Activated CD4-positive, alpha-beta T cell treated with anti-CD3 and anti-CD28 coated beads, Interleukin-2, amount 10 ng/mL, durations not matched to agents 24 days and 14 days (primary cell): ENCODE data around the gene SLC13A3. TPM values are rescaled to one million over a fixed set of nuclear protein-coding genes. Genes with fewer than 3 reads are reported as not detected.

Source experiments
- DNase-seq: peaks from one replicate; pipeline ENCODE4 v3.0.0; 2022
- H3K27ac Mint-ChIP-seq: one replicate; pipeline ENCODE4 v1.8.0; 2022; ENCODE audit warnings: mild to moderate bottlenecking, mixed read lengths
- H3K27me3 Mint-ChIP-seq: one replicate; pipeline ENCODE4 v1.8.0; 2022; ENCODE audit warnings: mixed read lengths
- H3K36me3 Mint-ChIP-seq: one replicate; pipeline ENCODE4 v1.8.0; 2022; ENCODE audit warnings: low read depth, mild to moderate bottlenecking, mixed read lengths
- H3K4me1 Mint-ChIP-seq: one replicate; pipeline ENCODE4 v1.8.0; 2021; ENCODE audit warnings: mixed read lengths
- H3K4me3 Mint-ChIP-seq: one replicate; pipeline ENCODE4 v1.8.0; 2022; ENCODE audit warnings: mild to moderate bottlenecking, moderate library complexity, mixed read lengths
- H3K9me3 Mint-ChIP-seq: one replicate; pipeline ENCODE4 v1.8.0; 2021; ENCODE audit warnings: mixed read lengths
- intact Hi-C: fragments of 100-400 bp; cut with micrococcal nuclease; formaldehyde crosslinking; loops from one replicate; pipeline ENCODE4 v1.15.1; 2023
- total RNA-seq: library from RNA; stranded (reverse); gene quantifications from 2 replicates; pipeline ENCODE4 v1.2.3, GENCODE V29; 2022

SLC13A3 gene
- total RNA-seq, 1 donor from 2014 or later, result not detected

DNA sequence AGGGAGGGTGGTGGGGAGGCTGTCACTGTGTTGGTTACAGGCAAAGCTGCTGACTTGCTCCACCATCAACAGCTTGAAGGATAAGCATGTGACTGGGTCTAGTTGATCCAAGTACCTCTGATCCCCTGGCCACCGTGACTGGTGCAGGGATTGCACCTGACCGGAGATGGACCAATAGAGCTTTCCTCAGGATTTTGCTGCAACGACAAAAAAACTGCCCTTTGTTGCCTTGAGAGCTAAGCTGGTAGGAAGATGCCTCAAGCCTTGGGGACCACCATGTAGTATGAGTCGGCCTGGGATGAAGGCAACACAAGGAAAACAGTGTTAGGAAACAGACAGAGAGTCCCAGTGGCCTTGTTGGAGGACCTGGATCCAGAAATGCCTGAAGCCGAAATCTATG lies 102.6 kb downstream of the SLC13A3 start:
- Mint-ChIP-seq H3K4me3 (no peak overlapping the region), H3K9me3 (no peaks in the 10 kb centered on the region), H3K27me3 (no peaks in the 10 kb centered on the region), H3K36me3 (no peaks in the 10 kb centered on the region), H3K27ac (no peak overlapping the region), H3K4me1 (peaks cover 50% of the 10 kb centered on the region)
- intact Hi-C loops, result loop anchor here (5.0 kb wide), 2 partner anchors 36 to 444 kb away; partner anchors contain the start of gene ZNF334
- DNase-seq, result no peak

GRCh38 chr20:46547995-46548394 lies 103.3 kb downstream of the SLC13A3 start:
- Mint-ChIP-seq H3K4me3 (no peak overlapping the region), H3K27me3 (peaks cover 2% of the 10 kb centered on the region), H3K36me3 (no peaks in the 10 kb centered on the region), H3K27ac (no peak overlapping the region), H3K9me3 (no peaks in the 10 kb centered on the region), H3K4me1 (peaks cover 48% of the 10 kb centered on the region)
- DNase-seq, result no peak
- intact Hi-C loops, result loop anchor here (5.0 kb wide), 2 partner anchors 36 to 444 kb away; partner anchors contain the start of gene ZNF334

DNA sequence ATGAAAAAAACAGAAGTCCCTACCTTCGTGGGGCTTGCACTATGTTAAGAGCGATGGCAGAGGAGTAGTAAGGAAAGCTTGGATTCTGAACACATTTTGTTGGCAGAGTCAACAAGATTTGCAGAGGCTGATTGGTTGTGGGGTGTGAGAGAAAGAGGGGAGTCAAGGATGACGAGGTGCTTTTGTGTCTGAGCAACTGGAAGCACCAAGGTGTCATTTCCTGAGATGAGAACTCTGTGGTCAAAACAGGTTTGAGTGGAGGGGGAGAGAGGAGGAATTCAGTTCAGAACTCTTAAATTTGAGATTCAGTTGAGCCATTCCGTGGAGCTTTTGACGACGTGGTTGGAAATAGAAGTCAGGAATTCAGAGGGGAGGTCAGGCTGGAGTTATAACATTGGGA lies 104.3 kb downstream of the SLC13A3 start:
- peaks cover 37% of the 10 kb centered on the region for H3K4me1 Mint-ChIP-seq
- DNase-seq, result peak; percentile 71
- H3K4me3 Mint-ChIP-seq, result no peak overlapping the region
- peaks cover 2% of the 10 kb centered on the region for H3K27me3 Mint-ChIP-seq
- H3K27ac Mint-ChIP-seq, result no peak overlapping the region
- H3K36me3 Mint-ChIP-seq, result no peaks in the 10 kb centered on the region
- H3K9me3 Mint-ChIP-seq, result no peaks in the 10 kb centered on the region
- intact Hi-C loops, result loop anchor here (5.0 kb wide), 2 partner anchors 35 to 445 kb away; partner anchors contain the start of gene ZNF334

- no peak for DNase-seq
- Mint-ChIP-seq H3K9me3 (no peaks in the 10 kb centered on the region), H3K4me1 (peaks cover 31% of the 10 kb centered on the region), H3K4me3 (no peak overlapping the region), H3K36me3 (no peaks in the 10 kb centered on the region), H3K27ac (peak overlapping the region; percentile 61), H3K27me3 (peaks cover 2% of the 10 kb centered on the region)
- intact Hi-C loops, result loop anchor here (5.0 kb wide), 2 partner anchors 34 to 446 kb away; partner anchors contain the start of gene ZNF334
These were observed 105.0 kb downstream of the SLC13A3 start for GRCh38 chr20:46546298-46546697.

DNA sequence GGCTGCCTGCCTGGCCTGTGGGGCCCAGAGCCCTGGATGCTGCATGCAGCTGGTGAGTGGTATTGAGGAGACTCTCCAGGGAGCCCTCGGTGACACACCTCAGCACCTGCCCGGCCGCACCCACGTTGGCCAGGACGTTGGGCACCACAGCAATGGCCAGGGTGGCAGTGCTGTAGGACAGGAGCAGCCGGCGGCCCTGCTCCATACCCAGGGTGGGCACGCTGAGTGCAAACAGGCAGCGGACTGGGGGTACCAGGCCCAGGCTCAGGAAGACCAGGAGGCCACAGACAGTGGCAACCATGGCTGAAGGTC lies 105.5 kb downstream of the SLC13A3 start:
- H3K27ac Mint-ChIP-seq, result peak overlapping the region; percentile 61
- no peak for DNase-seq
- no peaks in the 10 kb centered on the region for H3K9me3 Mint-ChIP-seq
- intact Hi-C loops, result loop anchor here (1.0 to 5.0 kb wide), 6 partner anchors 8 to 447 kb away; partner anchors contain the start of genes TP53RK and ZNF334
- H3K4me1 Mint-ChIP-seq, result peaks cover 27% of the 10 kb centered on the region
- H3K4me3 Mint-ChIP-seq, result no peak overlapping the region
- no peaks in the 10 kb centered on the region for H3K36me3 Mint-ChIP-seq
- H3K27me3 Mint-ChIP-seq, result peaks cover 2% of the 10 kb centered on the region

DNA sequence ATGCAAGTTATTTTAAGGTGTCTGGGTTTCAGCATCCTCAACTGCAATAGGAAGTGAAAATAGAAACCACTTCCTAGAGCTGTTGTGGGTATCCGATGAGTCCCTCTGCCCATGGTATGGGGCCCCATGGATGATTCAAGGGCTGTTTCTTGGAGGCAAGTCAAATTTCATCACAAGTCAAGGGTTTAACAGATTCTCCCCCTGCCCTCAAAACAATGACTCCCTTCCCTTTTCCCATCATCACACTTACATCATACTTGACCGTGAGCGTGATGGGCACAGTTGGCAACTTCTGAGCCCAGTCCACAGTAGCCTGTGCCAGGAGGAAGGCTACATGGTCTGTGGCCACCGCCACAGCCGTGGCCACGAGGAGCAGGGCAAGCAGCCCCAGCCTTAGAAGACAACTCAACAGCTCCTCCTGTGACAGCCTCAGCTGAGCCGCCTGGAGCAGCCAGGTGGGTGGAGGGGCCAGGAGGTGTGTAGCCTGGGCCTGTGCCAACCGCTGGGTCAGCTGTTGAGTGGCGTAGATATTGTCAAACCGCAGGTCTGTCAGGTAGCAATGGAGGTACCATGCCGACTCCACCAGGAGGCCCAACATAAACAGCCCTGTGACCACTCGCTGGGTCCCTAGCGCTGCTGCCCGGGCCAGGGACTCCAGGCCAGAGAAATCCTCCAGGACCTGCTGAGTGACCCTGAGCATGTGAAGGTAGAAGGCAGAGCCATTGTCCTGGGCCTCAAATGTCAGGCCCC lies 106.0 kb downstream of the SLC13A3 start:
- peak overlapping the region; percentile 95 for H3K27ac Mint-ChIP-seq
- peaks cover 2% of the 10 kb centered on the region for H3K27me3 Mint-ChIP-seq
- H3K4me1 Mint-ChIP-seq, result peaks cover 23% of the 10 kb centered on the region
- DNase-seq, result peak; percentile 84
- intact Hi-C loops, result loop anchor here (1.0 to 5.0 kb wide), 6 partner anchors 8 to 447 kb away; partner anchors contain the start of genes TP53RK and ZNF334
- H3K36me3 Mint-ChIP-seq, result no peaks in the 10 kb centered on the region
- peak overlapping the region; percentile 73 for H3K4me3 Mint-ChIP-seq
- no peaks in the 10 kb centered on the region for H3K9me3 Mint-ChIP-seq

DNA sequence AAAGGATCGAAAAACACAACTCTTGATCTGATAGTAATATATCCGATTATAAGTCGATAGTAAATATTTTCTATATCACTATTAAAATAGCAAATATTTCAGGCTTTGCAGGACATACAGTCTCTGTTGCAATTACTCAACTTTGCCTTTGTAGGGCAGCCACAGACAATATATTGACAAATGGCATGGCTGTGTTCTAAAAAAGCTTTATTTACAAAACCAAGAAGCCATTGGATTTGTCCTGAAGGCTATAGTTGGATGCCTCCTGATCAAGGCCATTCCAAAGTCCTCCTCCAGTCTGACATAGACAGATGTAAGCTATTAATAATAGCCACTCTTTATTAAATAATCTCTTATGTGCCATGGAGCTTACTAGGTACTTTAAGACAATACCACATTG lies 106.7 kb downstream of the SLC13A3 start:
- intact Hi-C loops, result loop anchor here (2.0 kb wide), 1 partner anchor 144 kb away; the partner anchor contains the start of gene TP53RK
- Mint-ChIP-seq H3K9me3 (no peaks in the 10 kb centered on the region), H3K36me3 (no peaks in the 10 kb centered on the region), H3K4me1 (peaks cover 21% of the 10 kb centered on the region), H3K4me3 (peak overlapping the region; percentile 73), H3K27ac (no peak overlapping the region), H3K27me3 (peaks cover 2% of the 10 kb centered on the region)
- no peak for DNase-seq

DNA sequence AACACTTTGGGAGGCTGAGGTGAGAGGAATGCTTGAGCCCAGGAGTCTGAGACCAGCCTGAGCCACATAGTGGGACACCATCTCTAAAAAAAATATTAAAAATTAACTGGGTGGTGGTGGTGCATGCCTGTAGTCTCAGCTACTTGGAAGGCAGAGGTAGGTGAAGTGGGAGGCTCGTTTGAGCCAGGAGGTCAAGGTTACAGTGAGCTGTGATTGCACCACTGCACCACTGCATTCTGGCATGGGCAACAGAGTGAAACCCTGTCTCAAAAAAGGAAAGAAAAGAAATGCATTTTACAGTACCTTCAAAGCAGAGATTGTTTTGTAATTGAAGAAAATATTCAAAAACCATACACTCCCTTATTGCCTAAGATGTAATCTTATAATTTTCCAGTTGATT lies 107.3 kb downstream of the SLC13A3 start:
- H3K36me3 Mint-ChIP-seq, result no peaks in the 10 kb centered on the region
- DNase-seq, result no peak
- H3K4me3 Mint-ChIP-seq, result no peak overlapping the region
- intact Hi-C loops, result loop anchor here (2.0 kb wide), 1 partner anchor 145 kb away; the partner anchor contains the start of gene TP53RK
- peaks cover 24% of the 10 kb centered on the region for H3K4me1 Mint-ChIP-seq
- no peaks in the 10 kb centered on the region for H3K9me3 Mint-ChIP-seq
- no peak overlapping the region for H3K27ac Mint-ChIP-seq
- peaks cover 9% of the 10 kb centered on the region for H3K27me3 Mint-ChIP-seq

DNA sequence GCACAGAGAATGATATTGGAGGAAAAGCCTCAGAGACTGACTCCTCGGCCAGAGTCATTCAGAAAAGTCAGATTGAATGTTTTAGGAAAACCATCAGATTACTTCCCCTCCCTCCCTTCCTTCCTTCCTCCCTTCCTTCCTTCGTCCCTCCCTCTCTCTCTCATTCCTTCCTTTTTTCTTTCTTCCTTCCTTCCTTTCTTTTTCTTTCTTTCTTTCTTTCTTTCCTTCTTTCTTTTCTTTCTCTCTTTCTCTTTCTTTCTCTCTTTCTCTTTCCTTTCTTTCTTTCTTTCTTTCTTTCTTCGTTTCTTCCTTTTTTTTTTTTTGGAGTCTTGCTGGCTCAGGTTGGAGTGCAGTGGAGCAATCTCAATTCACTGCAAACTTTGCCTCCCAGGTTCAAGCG lies 108.2 kb downstream of the SLC13A3 start:
- no peak overlapping the region for H3K27ac Mint-ChIP-seq
- H3K4me1 Mint-ChIP-seq, result peaks cover 24% of the 10 kb centered on the region
- no peaks in the 10 kb centered on the region for H3K36me3 Mint-ChIP-seq
- peaks cover 14% of the 10 kb centered on the region for H3K27me3 Mint-ChIP-seq
- H3K4me3 Mint-ChIP-seq, result no peak overlapping the region
- no peaks in the 10 kb centered on the region for H3K9me3 Mint-ChIP-seq
- intact Hi-C loops, result no loop called here
- DNase-seq, result no peak

DNA sequence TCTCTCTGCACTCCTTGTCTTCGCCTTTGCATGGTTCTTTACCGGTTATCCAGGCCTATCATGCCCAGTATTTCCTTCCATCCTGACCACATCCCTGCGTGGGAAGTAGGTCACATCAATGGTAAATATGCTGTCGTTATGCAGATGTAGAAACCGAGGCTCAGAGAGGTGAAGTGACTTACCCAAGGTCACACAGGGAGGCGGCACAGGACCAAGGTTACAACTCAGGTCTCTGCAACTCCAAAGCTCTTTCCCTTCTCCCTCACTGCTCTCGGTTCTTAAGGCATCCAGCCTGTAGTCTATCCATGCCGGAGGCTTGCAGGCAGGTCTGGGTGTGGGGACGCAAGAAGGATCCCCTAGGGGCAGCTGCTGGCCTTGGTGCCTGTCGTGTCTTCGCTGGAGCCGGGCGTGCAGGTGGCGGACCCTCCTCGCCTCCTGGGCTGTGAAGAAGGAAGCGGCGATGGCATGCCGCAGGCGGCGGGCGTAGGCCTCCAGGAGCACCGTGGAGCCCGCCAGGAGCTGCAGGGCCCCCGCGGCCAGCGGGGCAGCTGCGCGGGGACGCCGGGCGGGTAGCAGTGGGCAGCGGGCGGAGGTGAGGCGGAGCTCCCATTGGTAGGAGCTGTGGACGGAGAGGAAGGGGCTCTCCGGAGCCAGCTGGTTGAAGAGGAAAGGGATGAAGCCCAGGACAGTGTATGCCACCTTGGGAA lies 109.9 kb downstream of the SLC13A3 start:
- peaks cover under 1% of the 10 kb centered on the region for H3K9me3 Mint-ChIP-seq
- no peak overlapping the region for H3K4me3 Mint-ChIP-seq
- H3K27ac Mint-ChIP-seq, result no peak overlapping the region
- peaks cover 21% of the 10 kb centered on the region for H3K27me3 Mint-ChIP-seq
- no peak for DNase-seq
- intact Hi-C loops, result no loop called here
- H3K4me1 Mint-ChIP-seq, result peaks cover 24% of the 10 kb centered on the region
- H3K36me3 Mint-ChIP-seq, result no peaks in the 10 kb centered on the region

GRCh38 chr20:46539113-46539512 lies 112.1 kb downstream of the SLC13A3 start:
- no peak overlapping the region for H3K27ac Mint-ChIP-seq
- no peak for DNase-seq
- peaks cover 10% of the 10 kb centered on the region for H3K4me1 Mint-ChIP-seq
- H3K4me3 Mint-ChIP-seq, result no peak overlapping the region
- intact Hi-C loops, result no loop called here
- H3K9me3 Mint-ChIP-seq, result peaks cover 6% of the 10 kb centered on the region
- no peaks in the 10 kb centered on the region for H3K36me3 Mint-ChIP-seq
- peaks cover 30% of the 10 kb centered on the region for H3K27me3 Mint-ChIP-seq

DNA sequence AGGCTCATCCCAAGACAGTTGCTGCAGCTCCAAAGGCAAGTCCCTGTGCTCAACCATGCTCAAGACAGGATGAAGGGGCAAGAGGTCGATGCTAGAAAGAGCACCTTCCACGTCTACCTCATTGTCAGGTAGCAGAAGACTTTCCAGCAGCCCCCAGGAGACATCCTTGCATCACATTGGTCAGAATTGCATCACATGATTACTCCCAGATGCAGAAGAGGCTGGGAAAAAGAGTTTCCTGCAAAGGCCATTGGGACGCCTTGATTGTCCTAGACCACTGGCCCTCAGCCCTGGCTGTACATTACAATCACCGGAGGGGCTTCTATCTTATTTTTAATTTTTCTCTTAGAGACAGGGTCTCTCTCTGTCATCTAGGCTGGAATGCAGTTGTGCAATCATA lies 120.6 kb downstream of the SLC13A3 start:
- intact Hi-C loops, result no loop called here
- Mint-ChIP-seq H3K36me3 (no peaks in the 10 kb centered on the region), H3K4me3 (no peak overlapping the region), H3K27ac (no peak overlapping the region), H3K4me1 (no peaks in the 10 kb centered on the region), H3K9me3 (peaks cover 4% of the 10 kb centered on the region), H3K27me3 (peaks cover 29% of the 10 kb centered on the region)
- no peak for DNase-seq

DNA sequence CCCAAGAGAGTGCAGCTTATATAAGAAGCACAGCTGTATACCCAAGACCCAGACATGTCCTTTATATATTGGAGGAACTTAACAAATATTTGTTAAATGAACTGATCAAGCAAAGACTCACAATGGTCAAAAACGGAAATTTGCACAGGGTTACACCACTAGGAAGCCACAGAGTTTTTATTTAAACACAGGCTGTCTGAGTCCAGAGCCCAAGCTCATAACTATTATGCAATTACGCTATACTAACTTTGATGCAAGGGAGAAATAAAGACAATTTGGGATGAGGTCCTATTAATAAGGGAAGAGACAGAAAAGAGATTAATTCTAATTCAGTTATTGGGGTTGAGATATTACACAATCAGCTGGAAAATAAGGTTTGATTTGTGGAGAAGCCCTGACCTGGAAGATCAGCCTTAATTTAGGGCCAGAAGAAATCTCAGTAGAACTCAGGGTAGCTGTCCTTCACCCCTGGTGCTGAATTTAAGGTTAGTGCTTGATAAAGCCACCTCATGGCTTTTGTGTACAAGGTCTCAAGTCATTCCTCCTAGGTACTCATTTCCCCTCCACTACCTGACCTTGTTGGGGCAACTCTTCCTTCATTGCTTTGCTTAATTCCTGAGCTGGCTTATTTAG lies 127.4 kb downstream of the SLC13A3 start:
- peaks cover 4% of the 10 kb centered on the region for H3K9me3 Mint-ChIP-seq
- peak; percentile 72 for DNase-seq
- intact Hi-C loops, result loop anchor here (5.0 kb wide), 1 partner anchor 38 kb away; no protein-coding TSS in a partner anchor
- no peaks in the 10 kb centered on the region for H3K4me1 Mint-ChIP-seq
- no peaks in the 10 kb centered on the region for H3K36me3 Mint-ChIP-seq
- H3K27me3 Mint-ChIP-seq, result peaks cover 28% of the 10 kb centered on the region
- no peak overlapping the region for H3K4me3 Mint-ChIP-seq
- H3K27ac Mint-ChIP-seq, result no peak overlapping the region
